DMS114 treated with DMSO at 0.1 percent for 48 hours (cell line): ENCODE results near the gene CLEC4G.

Experiments
- DNase-seq: peaks from one replicate; lab custom pipeline; 2025; ENCODE audit not compliant: unreplicated experiment; lab: John Stamatoyannopoulos, UW

Gene CLEC4G

GRCh38 chr19:7729831-7730285, 2.1 kb downstream of the CLEC4G start:
- no peak for DNase-seq

- no peak for DNase-seq
Measured at GRCh38 chr19:7729211-7729610, 2.7 kb downstream of the CLEC4G start.

GRCh38 chr19:7725791-7726190, 6.1 kb downstream of the CLEC4G start:
- no peak for DNase-seq

- no peak for DNase-seq
Measured at GRCh38 chr19:7722231-7722651, 9.7 kb downstream of the CLEC4G start.

DNA sequence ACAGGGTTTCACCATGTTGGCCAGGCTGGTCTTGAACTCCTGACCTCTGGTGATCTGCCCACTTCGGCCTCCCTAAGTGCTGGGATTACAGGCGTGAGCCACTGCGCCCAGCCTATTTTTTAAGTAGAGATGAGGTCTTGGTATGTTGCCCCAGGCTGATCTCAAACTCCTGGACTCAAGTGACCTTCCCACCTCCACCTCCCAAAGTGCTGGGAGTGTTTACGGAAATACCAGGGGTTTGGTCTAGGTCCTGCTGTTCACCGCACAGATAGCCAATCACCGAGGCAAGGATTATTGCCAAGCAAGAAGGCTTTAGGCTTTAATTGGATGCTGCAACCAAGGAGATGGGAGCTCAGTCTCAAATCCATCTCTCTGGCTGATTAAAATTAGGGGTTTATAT, 11.6 kb downstream of the CLEC4G start:
- no peak for DNase-seq

- no peak for DNase-seq
Measured at GRCh38 chr19:7718668-7719067, 13.2 kb downstream of the CLEC4G start.

- no peak for DNase-seq
Measured at GRCh38 chr19:7716762-7717161, 15.1 kb downstream of the CLEC4G start.

DNA sequence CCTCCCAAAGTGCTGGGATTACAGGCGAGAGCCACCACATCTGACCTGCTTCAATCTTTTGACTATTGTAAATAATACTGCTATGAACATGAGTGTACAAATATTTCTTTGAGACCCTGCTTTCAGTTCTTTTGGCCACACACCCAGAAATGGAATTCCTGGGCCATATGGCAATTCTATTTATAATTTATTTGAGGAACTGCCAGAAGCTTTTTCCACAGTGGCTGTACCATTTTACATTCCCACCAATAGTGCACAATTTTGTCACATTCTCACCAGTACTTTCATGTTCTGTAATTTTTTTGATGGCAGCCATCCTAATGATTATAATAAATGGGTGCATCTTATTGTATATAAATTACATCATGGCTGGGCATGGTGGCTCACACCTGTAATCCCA, 16.2 kb downstream of the CLEC4G start:
- no peak for DNase-seq

DNA sequence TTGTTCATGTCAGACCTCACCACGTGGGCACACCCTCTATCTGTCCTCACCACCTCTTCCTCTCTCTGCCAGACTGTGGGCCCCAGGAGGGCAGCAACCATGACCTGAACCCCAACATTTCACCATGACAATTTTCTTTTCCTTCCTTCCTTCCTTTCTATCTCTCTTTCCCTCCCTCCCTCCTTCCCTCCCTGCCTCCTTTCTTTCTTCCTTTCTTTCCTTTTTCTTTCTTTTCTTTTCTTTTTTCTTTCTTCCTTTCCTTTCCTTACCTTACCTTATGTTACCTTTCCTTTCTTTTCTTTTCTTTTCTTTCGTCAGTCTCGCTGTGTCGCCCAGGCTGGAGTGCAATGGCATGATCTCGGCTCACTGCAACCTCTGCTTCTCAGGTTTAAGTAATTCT, 21.3 kb downstream of the CLEC4G start:
- DNase-seq, result no peak

DNA sequence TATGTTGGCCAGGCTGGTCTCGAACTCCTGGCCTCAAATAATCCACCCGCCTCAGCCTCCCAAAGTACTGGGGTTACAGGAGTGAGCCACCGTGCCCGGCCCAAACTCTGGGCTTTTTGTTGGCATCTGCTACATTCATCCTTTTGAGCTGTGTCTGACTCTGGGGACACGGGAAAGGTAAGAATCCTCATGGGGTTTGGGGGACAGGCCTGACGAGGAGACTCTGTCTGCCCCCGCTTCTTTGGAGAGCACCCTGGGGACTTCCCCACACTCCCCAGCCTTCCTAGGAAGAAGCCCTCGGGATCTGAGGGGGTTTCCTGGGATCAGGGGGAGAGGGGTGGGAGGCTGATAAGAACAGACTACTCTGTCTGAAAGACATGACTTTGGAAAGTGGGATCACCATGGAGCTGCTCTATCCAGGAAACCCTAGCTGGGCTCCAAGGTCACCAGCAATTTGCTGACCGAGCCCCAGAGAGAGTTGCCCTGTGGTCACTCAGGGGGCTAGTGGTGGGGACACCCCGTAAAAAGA, 21.9 kb downstream of the CLEC4G start:
- no peak for DNase-seq

DNA sequence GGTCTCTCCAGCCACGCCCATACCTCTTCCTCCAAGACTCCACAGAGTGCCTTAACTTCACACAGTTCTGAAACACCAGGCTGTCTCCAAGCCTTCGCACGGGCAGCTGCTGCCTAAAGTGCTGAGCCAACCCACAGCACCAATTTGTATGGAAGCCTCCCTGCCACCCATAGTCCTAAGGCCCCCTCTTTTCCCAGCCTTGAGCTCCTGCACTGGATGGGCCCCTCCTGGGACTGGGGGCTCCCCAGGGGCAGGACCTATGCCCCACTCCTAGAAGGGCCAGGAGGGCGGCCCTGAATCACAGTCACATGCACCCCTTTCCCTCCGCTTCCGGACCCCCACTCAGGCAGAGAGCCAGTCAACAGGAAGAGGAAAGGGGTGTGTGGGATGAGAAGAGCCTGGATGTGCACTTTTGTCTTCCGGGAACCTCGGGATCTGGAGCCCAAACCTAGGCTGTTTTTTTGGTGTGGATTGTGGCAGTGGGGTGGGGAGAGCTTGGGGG, 24.9 kb downstream of the CLEC4G start:
- DNase-seq, result no peak

DNA sequence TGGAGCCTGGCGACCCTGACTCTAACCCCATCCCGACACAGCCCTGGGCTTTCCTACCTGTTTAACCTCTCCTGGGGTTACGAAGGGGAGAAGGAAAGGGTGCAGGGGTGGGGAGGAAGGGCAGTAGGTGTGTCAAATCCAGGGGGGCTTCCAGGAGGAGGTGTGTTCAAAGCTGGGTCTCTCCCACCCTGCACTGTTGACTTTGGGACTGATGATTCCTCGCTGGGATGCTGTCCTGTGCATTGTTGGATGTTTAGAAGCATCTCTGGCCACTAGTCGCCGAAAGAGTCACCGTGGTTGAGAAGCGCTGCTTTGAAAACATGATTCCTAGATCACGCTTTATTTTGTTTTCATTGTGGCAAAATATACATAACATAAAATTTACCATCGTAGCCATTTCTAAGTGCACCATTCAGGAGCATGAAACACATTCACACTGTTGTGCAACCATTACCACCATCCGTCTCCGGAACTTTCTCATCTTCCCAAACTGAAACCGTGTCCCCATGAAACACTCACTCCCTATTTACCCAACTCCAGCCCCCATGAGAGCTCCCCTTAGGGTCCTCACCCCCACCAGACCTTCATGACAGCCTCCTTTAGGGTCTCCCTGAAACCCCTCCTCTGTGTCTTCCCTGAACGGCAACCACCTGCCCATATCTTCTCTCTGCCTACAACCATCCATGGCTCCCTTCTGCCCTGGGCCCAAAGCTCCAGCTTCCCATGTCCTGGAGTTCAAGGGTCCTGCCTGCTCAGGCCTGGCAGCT, 25.5 kb downstream of the CLEC4G start:
- DNase-seq, result no peak

DNA sequence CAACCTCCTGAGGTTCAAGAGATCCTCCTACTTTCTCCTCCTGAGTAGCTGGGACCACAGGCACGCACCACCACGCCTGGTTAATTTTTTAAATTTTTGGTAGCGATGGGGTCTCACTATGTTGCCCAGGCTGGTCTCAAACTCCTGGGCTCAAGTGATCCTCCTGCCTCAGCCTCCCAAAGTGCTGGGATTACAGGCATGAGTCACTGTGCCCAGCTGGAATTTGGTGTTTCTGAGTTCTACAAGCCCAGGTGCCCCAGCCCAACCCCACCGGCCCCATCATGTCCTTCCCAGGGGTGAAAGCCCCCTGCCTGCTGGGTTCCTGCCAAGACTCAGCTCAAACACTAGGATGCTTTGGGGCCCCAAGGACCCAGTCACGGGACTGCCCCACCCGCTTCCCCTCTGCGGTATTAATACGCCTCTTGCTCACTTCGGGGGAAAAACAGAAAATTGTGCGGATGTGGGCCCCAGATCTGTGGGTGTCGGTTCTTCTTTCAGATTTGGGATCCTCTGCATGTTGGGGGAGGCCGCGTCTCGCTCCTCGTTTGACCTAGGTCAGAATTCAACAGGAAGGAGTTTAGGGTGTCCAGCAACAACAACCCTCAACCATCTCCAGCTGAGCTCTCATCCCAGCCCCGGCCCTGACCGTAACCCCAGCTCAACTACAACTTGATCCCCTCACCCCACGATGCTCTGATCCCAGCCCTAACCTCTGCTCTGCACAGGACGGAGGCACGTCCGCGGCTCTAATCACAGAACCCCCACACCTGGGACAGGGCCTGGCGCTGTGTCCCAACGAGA, 26.3 kb downstream of the CLEC4G start:
- no peak for DNase-seq

GRCh38 chr19:7704280-7705060, 27.4 kb downstream of the CLEC4G start:
- no peak for DNase-seq

GRCh38 chr19:7703332-7703731, 28.6 kb downstream of the CLEC4G start:
- DNase-seq, result no peak

- no peak for DNase-seq
Measured at GRCh38 chr19:7701654-7702457, 30.1 kb downstream of the CLEC4G start, which contains the start of gene FCER2. Gene FCER2 (minus strand): TSS chr19:7702131. CDS start chr19:7699760, 2,371 bp downstream.

- DNase-seq, result no peak
Measured at GRCh38 chr19:7701049-7701653, 30.8 kb downstream of the CLEC4G start.

- no peak for DNase-seq
Measured at GRCh38 chr19:7699417-7700401, 32.2 kb downstream of the CLEC4G start.

- DNase-seq, result no peak
Measured at GRCh38 chr19:7699003-7699402, 32.9 kb downstream of the CLEC4G start.
